Chondrocyte (in vitro differentiated cells): ENCODE data around the gene INPP4B. TPM values are rescaled to one million over a fixed set of nuclear protein-coding genes. Genes with fewer than 3 reads are reported as not detected.

Experiments
- DNase-seq: peaks from one replicate; pipeline ENCODE4 v3.0.0; 2021; ENCODE audit warnings: mixed read lengths, low spot score
- H3K27ac Mint-ChIP-seq: one replicate; pipeline ENCODE4 v1.8.0; 2021; ENCODE audit warnings: mild to moderate bottlenecking, moderate library complexity, mixed read lengths; ENCODE audit not compliant: unreplicated experiment
- H3K27me3 Mint-ChIP-seq: 2 replicates; pipeline ENCODE4 v1.8.0; 2021; ENCODE audit warnings: low read depth, mixed read lengths
- H3K36me3 Mint-ChIP-seq: 2 replicates; pipeline ENCODE4 v1.8.0; 2021; ENCODE audit warnings: low read depth, mixed read lengths
- H3K4me1 Mint-ChIP-seq: 2 replicates; pipeline ENCODE4 v1.8.0; 2021; ENCODE audit warnings: low read depth, mild to moderate bottlenecking, mixed read lengths
- H3K4me3 Mint-ChIP-seq: one replicate; pipeline ENCODE4 v1.8.0; 2021; ENCODE audit warnings: mild to moderate bottlenecking, moderate library complexity, mixed read lengths; ENCODE audit not compliant: unreplicated experiment
- H3K9me3 Mint-ChIP-seq: 2 replicates; pipeline ENCODE4 v1.8.0; 2021; ENCODE audit warnings: low read depth, mixed read lengths
- CTCF ChIP-seq: fragments of 200-600 bp; sonication (generic); IDR thresholded peaks from 2 replicates; pipeline ENCODE4 v1.5.0; 2021; ENCODE audit warnings: antibody characterized with exemption, mild to moderate bottlenecking, moderate library complexity
- total RNA-seq: library from RNA; stranded (reverse); gene quantifications from 3 replicates; pipeline ENCODE4 v1.2.1, GENCODE V29; 2021

INPP4B gene
- total RNA-seq, 1 donor from 2014 or later, result 30.0 TPM

- no peak for DNase-seq
- H3K27me3 Mint-ChIP-seq, result no peaks in the 10 kb centered on the region
- H3K4me1 Mint-ChIP-seq, result no peaks in the 10 kb centered on the region
- peaks cover 19% of the 10 kb centered on the region for H3K9me3 Mint-ChIP-seq
- peaks cover 3% of the 10 kb centered on the region for H3K36me3 Mint-ChIP-seq
- H3K4me3 Mint-ChIP-seq, result no peak overlapping the region
- no peak for TF ChIP-seq CTCF
- no peak overlapping the region for H3K27ac Mint-ChIP-seq
Observed at GRCh38 chr4:142631836-142632235, 214.3 kb downstream of the INPP4B start.

GRCh38 chr4:142615324-142615665 is 230.8 kb downstream of the INPP4B start:
- no peak overlapping the region for H3K27ac Mint-ChIP-seq
- no peaks in the 10 kb centered on the region for H3K36me3 Mint-ChIP-seq
- no peak for DNase-seq
- TF ChIP-seq CTCF, result no peak
- H3K9me3 Mint-ChIP-seq, result peaks cover 8% of the 10 kb centered on the region
- H3K4me3 Mint-ChIP-seq, result no peak overlapping the region
- no peaks in the 10 kb centered on the region for H3K27me3 Mint-ChIP-seq
- no peaks in the 10 kb centered on the region for H3K4me1 Mint-ChIP-seq

- no peak for TF ChIP-seq CTCF
- no peaks in the 10 kb centered on the region for H3K4me1 Mint-ChIP-seq
- peak overlapping the region; percentile 23 for H3K27ac Mint-ChIP-seq
- peaks cover 6% of the 10 kb centered on the region for H3K9me3 Mint-ChIP-seq
- H3K27me3 Mint-ChIP-seq, result no peaks in the 10 kb centered on the region
- H3K4me3 Mint-ChIP-seq, result no peak overlapping the region
- no peak for DNase-seq
- H3K36me3 Mint-ChIP-seq, result no peaks in the 10 kb centered on the region
Observed at GRCh38 chr4:142614621-142615323, 231.3 kb downstream of the INPP4B start.

GRCh38 chr4:142607976-142608375 is 238.1 kb downstream of the INPP4B start:
- no peak for TF ChIP-seq CTCF
- H3K27ac Mint-ChIP-seq, result no peak overlapping the region
- no peaks in the 10 kb centered on the region for H3K27me3 Mint-ChIP-seq
- H3K9me3 Mint-ChIP-seq, result peaks cover 24% of the 10 kb centered on the region
- peaks cover 13% of the 10 kb centered on the region for H3K4me1 Mint-ChIP-seq
- peaks cover 10% of the 10 kb centered on the region for H3K36me3 Mint-ChIP-seq
- no peak overlapping the region for H3K4me3 Mint-ChIP-seq
- DNase-seq, result no peak

- DNase-seq, result no peak
- H3K36me3 Mint-ChIP-seq, result peaks cover 12% of the 10 kb centered on the region
- no peak for TF ChIP-seq CTCF
- H3K9me3 Mint-ChIP-seq, result peaks cover 39% of the 10 kb centered on the region
- H3K4me3 Mint-ChIP-seq, result no peak overlapping the region
- no peak overlapping the region for H3K27ac Mint-ChIP-seq
- peaks cover 7% of the 10 kb centered on the region for H3K4me1 Mint-ChIP-seq
- H3K27me3 Mint-ChIP-seq, result no peaks in the 10 kb centered on the region
Observed at GRCh38 chr4:142600952-142601351, 245.1 kb downstream of the INPP4B start.
